H1 (cell line): ENCODE measurements around the gene ASB16. TPM values are rescaled to one million over a fixed set of nuclear protein-coding genes. Genes with fewer than 3 reads are reported as not detected.

ENCODE experiments used
- CTCF ChIA-PET: fragments of 300-600 bp; sonication (Branson Sonifier 250); formaldehyde crosslinking; loops from one replicate; lab custom pipeline; 2021; ENCODE audit not compliant: partially characterized antibody; lab: Charles Lee
- POLR2A ChIA-PET: fragments of 300-600 bp; sonication (Branson Sonifier 250); formaldehyde crosslinking; loops from one replicate; lab custom pipeline; 2021; ENCODE audit warnings: inconsistent platforms; ENCODE audit not compliant: partially characterized antibody; lab: Charles Lee
- DNase-seq, 2 experiments: peaks; one replicate each; pipeline versions ENCODE4 v3.0.0 to v3.0.0-alpha.2; 2010 to 2022; ENCODE audit warnings: low spot score in 2 of 2, low read depth in 1 of 2, mixed read lengths in 1 of 2
- FAIRE-seq: peaks from 2 replicates; lab custom pipeline; 2011; peaks lifted over from hg19 to GRCh38; lab: Jason Lieb, UNC
- H2AFZ ChIP-seq: 2 replicates; pipeline ENCODE4 v1.8.1; 2012; ENCODE audit warnings: low read length, inconsistent platforms
- H2AK5ac ChIP-seq: 2 replicates; pipeline ENCODE4 v1.6.1; 2013; ENCODE audit warnings: low read depth, low read length
- H2BK120ac ChIP-seq: replicated peaks from 2 replicates; pipeline ENCODE3; 2013; ENCODE audit warnings: low read depth, low read length, inconsistent platforms
- H2BK12ac ChIP-seq: 2 replicates; pipeline ENCODE4 v1.6.1; 2013; ENCODE audit warnings: low read depth, low read length
- H2BK15ac ChIP-seq: 2 replicates; pipeline ENCODE4 v1.6.1; 2013; ENCODE audit warnings: low read length
- H2BK20ac ChIP-seq: 2 replicates; pipeline ENCODE4 v1.6.1; 2013; ENCODE audit warnings: low read length
- H2BK5ac ChIP-seq: 2 replicates; pipeline ENCODE4 v1.6.1; 2013; ENCODE audit warnings: low read depth, low read length
- H3K14ac ChIP-seq: 2 replicates; pipeline ENCODE4 v1.6.1; 2013; ENCODE audit warnings: inconsistent platforms; ENCODE audit not compliant: insufficient read length
- H3K18ac ChIP-seq: 2 replicates; pipeline ENCODE4 v1.6.1; 2013; ENCODE audit warnings: low read length; ENCODE audit errors: extremely low read depth
- H3K23ac ChIP-seq: 2 replicates; pipeline ENCODE4 v1.6.1; 2013; ENCODE audit warnings: inconsistent platforms; ENCODE audit not compliant: insufficient read length
- H3K23me2 ChIP-seq: 2 replicates; pipeline ENCODE4 v1.6.1; 2013; ENCODE audit warnings: low read depth, low read length
- H3K27ac ChIP-seq: 2 replicates; pipeline ENCODE4 v1.6.1; 2011; ENCODE audit warnings: low read depth, low read length, inconsistent platforms
- H3K27me3 ChIP-seq, 4 experiments: replicated peaks in 1 of 4; 1 replicate in 1 of 4; 2 replicates in 3 of 4; pipeline versions ENCODE4 v1.6.1 to v1.8.1; 2011 to 2013; ENCODE audit warnings: low read length in 3 of 4, mild to moderate bottlenecking in 3 of 4, inconsistent platforms in 2 of 4, mixed read lengths in 2 of 4, moderate library complexity in 1 of 4; ENCODE audit not compliant: control insufficient read depth in 3 of 4, insufficient read depth in 3 of 4; ENCODE audit errors: extremely low read depth in 1 of 4
- H3K36me3 ChIP-seq, 4 experiments: 2 replicates each; pipeline versions ENCODE4 v1.6.1 to v1.8.1; 2011 to 2013; ENCODE audit warnings: mild to moderate bottlenecking in 4 of 4, low read length in 3 of 4, moderate library complexity in 2 of 4, control low read depth in 1 of 4, inconsistent platforms in 1 of 4; ENCODE audit not compliant: insufficient read depth in 4 of 4, control insufficient read depth in 2 of 4
- H3K4ac ChIP-seq: replicated peaks from 2 replicates; pipeline ENCODE3; 2013; ENCODE audit warnings: low read length, low read depth, mixed read lengths, inconsistent platforms; ENCODE audit not compliant: insufficient read length
- H3K4me1 ChIP-seq, 4 experiments: replicated peaks in 1 of 4; 1 replicate in 1 of 4; 2 replicates in 3 of 4; pipeline versions ENCODE4 v1.6.1 to v1.8.1; 2011 to 2013; ENCODE audit warnings: low read length in 3 of 4, inconsistent platforms in 2 of 4, mixed read lengths in 1 of 4; ENCODE audit not compliant: insufficient read depth in 4 of 4, control insufficient read depth in 3 of 4
- H3K4me2 ChIP-seq, 2 experiments: 2 replicates each; pipeline versions ENCODE4 v1.6.1 to v1.8.1; 2011 to 2013; ENCODE audit warnings: low read depth in 2 of 2, low read length in 2 of 2, control low read depth in 1 of 2, inconsistent platforms in 1 of 2, mild to moderate bottlenecking in 1 of 2; ENCODE audit not compliant: insufficient read depth in 1 of 2
- H3K4me3 ChIP-seq, 4 experiments: fragments of 200-600, 300-600 bp in 1 of 4; sonication (generic), shearing (Covaris generic), sonication (Bioruptor Twin) in 1 of 4; 2 replicates each; pipeline versions ENCODE4 v1.5.1 to v1.8.1; 2011 to 2016; ENCODE audit warnings: low read length in 4 of 4, low read depth in 3 of 4, control low read depth in 2 of 4, inconsistent platforms in 2 of 4, mild to moderate bottlenecking in 2 of 4, mixed read lengths in 1 of 4, moderate library complexity in 1 of 4; ENCODE audit not compliant: insufficient read depth in 2 of 4; ENCODE audit errors: extremely low read depth in 1 of 4
- H3K56ac ChIP-seq: replicated peaks from 2 replicates; pipeline ENCODE3; 2013; ENCODE audit warnings: low read depth, mild to moderate bottlenecking, mixed read lengths, low read length, inconsistent platforms; ENCODE audit not compliant: insufficient read length
- H3K79me1 ChIP-seq: 2 replicates; pipeline ENCODE4 v1.6.1; 2013; ENCODE audit warnings: low read depth, low read length, control low read depth
- H3K79me2 ChIP-seq, 2 experiments: 2 replicates each; pipeline versions ENCODE4 v1.6.1 to v1.8.1; 2012 to 2013; ENCODE audit warnings: low read length in 2 of 2, mild to moderate bottlenecking in 2 of 2, inconsistent platforms in 1 of 2; ENCODE audit not compliant: insufficient read depth in 2 of 2, control insufficient read depth in 1 of 2
- H3K9ac ChIP-seq, 4 experiments: replicated peaks in 1 of 4; 1 replicate in 1 of 4; 2 replicates in 3 of 4; pipeline versions ENCODE4 v1.6.1 to v1.8.1; 2011 to 2013; ENCODE audit warnings: low read depth in 3 of 4, low read length in 3 of 4, control low read depth in 2 of 4, mild to moderate bottlenecking in 2 of 4, moderate library complexity in 2 of 4, inconsistent platforms in 1 of 4; ENCODE audit errors: extremely low read depth in 1 of 4
- H3K9me3 ChIP-seq, 2 experiments: 2 replicates each; pipeline versions ENCODE4 v1.6.1 to v1.8.1; 2012 to 2013; ENCODE audit warnings: mild to moderate bottlenecking in 2 of 2, moderate library complexity in 2 of 2, control low read depth in 1 of 2, inconsistent platforms in 1 of 2, low read depth in 1 of 2, low read length in 1 of 2, mixed read lengths in 1 of 2; ENCODE audit not compliant: insufficient read depth in 2 of 2
- H4K20me1 ChIP-seq, 2 experiments: replicated peaks in 1 of 2; 2 replicates each; pipeline versions ENCODE3 to v1.8.1; 2011 to 2013; ENCODE audit warnings: inconsistent platforms in 2 of 2, low read length in 2 of 2, mild to moderate bottlenecking in 1 of 2; ENCODE audit not compliant: insufficient read depth in 2 of 2, control insufficient read depth in 1 of 2
- H4K5ac ChIP-seq: 2 replicates; pipeline ENCODE4 v1.6.1; 2013; ENCODE audit warnings: low read length, low read depth, mixed read lengths, inconsistent platforms; ENCODE audit not compliant: insufficient read length
- H4K8ac ChIP-seq: 2 replicates; pipeline ENCODE4 v1.8.0; 2013; ENCODE audit warnings: mild to moderate bottlenecking, moderate library complexity, low read length, inconsistent platforms; ENCODE audit not compliant: insufficient read depth; ENCODE audit errors: extremely low read depth
- H4K91ac ChIP-seq: replicated peaks from 2 replicates; pipeline ENCODE3; 2013; ENCODE audit warnings: low read length, mixed read lengths, inconsistent platforms; ENCODE audit not compliant: insufficient read length
- RAD21 ChIP-seq, 2 experiments: IDR thresholded peaks in 1 of 2; conservative IDR thresholded peaks in 1 of 2; 2 replicates each; pipeline ENCODE4 v1.6.1; 2011; ENCODE audit warnings: low read depth in 2 of 2, low read length in 2 of 2, improper control_type of control experiment in 1 of 2, inconsistent platforms in 1 of 2, mild to moderate bottlenecking in 1 of 2, moderate library complexity in 1 of 2
- RXRA ChIP-seq: IDR thresholded peaks from 2 replicates; pipeline ENCODE4 v1.6.1; 2011; ENCODE audit warnings: low read depth, mild to moderate bottlenecking, low read length, moderate library complexity; ENCODE audit not compliant: insufficient read depth
- SP2 ChIP-seq: IDR thresholded peaks from 2 replicates; pipeline ENCODE4 v1.6.1; 2012; ENCODE audit warnings: mild to moderate bottlenecking, low read length, inconsistent platforms
- WGBS, 2 experiments: shearing (Covaris generic) in 1 of 2; methylation state at CpG; one replicate each; pipeline versions ENCODE4 v1.1.6 to v1.1.7; 2013 to 2015; ENCODE audit warnings: low lambda C conversion rate in 2 of 2, mixed read lengths in 2 of 2, inconsistent platforms in 1 of 2, low coverage in 1 of 2, missing lambda C conversion rate in 1 of 2; ENCODE audit not compliant: insufficient replicate concordance in 2 of 2, insufficient coverage in 1 of 2, insufficient read length in 1 of 2; ENCODE audit errors: extremely low coverage in 1 of 2, missing lambda C conversion rate in 1 of 2; 5-methylcytosine and 5-hydroxymethylcytosine counted together
- polyA plus RNA-seq, 7 experiments: library from polyadenylated mRNA; depleted of rRNA in 3 of 7; stranded (reverse) in 5 of 7; unstranded in 2 of 7; fragments of >200 nt in 5 of 7; fragments of 200-250 nt in 2 of 7; gene quantifications; 1 replicate in 5 of 7; 2 replicates in 1 of 7; 4 replicates in 1 of 7; pipeline versions ENCODE4 v1.2.1 to v1.2.3, GENCODE V29; 2011 to 2013; ENCODE audit warnings: missing spikeins in 2 of 7, mixed read lengths in 2 of 7
- total RNA-seq: library from RNA; stranded (reverse); fragmentation: NEBNext Ultra II Directional; extraction: Animal tissue kit (Norgen Biotek cat#: 25700); gene quantifications from 2 replicates; pipeline ENCODE4 v1.2.1, GENCODE V29; 2021
- TF ChIP-seq, protein P1 (sequence below), 3 experiments: IDR thresholded peaks; 1 replicate in 2 of 3; 2 replicates in 1 of 3; pipeline versions ENCODE4 v1.5.1 to v1.6.1; 2011; ENCODE audit warnings: low read length in 3 of 3, mild to moderate bottlenecking in 3 of 3, inconsistent platforms in 2 of 3, low read depth in 1 of 3, moderate library complexity in 1 of 3; ENCODE audit not compliant: insufficient read depth in 1 of 3; ENCODE audit errors: control extremely low read depth in 1 of 3

Gene ASB16
- total and polyA plus RNA-seq, 2 of the 8 experiments (the other 6 are each of a cell fraction or from before 2014, with no cell fraction given), result 0.05 TPM; not detected in 1

DNA sequence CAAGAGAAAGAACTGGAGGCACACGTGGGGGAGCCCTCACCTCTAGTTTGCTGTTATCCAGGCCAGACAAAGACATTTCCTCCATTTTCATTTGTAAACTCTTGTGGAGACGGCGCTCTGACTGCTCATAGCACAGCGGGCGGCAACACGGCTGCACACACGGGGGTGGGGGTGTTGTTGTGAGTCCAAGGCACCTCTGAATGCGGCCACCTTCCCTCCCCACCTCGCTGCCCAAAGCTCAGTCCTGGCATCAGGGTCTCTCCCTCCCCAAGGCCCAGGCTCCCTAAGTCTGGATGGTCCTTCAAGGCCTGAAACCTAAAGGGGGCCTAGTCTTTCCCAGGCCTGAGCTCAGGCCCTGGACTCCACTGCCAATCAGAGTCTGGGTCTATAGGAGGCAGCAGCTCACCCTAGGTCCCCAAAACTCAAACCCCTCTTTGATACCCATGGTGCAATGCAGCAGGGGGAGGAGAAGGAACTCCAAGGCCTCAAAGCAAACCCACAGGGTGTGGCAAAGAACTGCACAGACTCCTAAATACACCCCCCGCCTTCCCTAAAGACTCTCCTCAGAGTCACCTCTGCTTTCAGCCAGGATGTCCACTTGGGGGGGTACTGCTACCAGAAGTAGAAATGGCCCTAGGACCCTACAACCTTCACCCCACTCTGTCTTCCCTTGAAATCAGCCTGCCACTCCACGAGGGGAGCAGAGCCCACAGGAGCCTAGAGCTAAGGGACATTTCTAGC, 27.6 kb downstream of the ASB16 start:
- 81% methylated on average over 11 of the region's 11 CpGs; no CpG with 5 or more reads in 1 of the 2 experiments for WGBS, 2 experiments
- Histone ChIP-seq H2AK5ac (no peak overlapping the region), H4K91ac (no peak overlapping the region), H2BK120ac (no peak overlapping the region), H2BK5ac (peak overlapping the region; percentile 60; the same call in 1 of the 2 replicates), H2BK15ac (no peak overlapping the region), H2BK20ac (no peak overlapping the region), H4K5ac (no peak overlapping the region), H3K36me3 (peaks cover 19 to 37% (median 27%) of the 10 kb centered on the region in 4 experiments)
- TF ChIP-seq RAD21 (IDR thresholded peaks at IDR 0.05 in 1 of 2, conservative IDR thresholded peaks at IDR 0.05 in 1 of 2; ENCODE audit: low read depth in 2 of 2, low read length in 2 of 2) (peak in 1 of 2 experiments; percentile 26; a peak in 1 of 4 replicates), SP2 (no peak), RXRA (no peak)
- TF ChIP-seq, protein P1, sequence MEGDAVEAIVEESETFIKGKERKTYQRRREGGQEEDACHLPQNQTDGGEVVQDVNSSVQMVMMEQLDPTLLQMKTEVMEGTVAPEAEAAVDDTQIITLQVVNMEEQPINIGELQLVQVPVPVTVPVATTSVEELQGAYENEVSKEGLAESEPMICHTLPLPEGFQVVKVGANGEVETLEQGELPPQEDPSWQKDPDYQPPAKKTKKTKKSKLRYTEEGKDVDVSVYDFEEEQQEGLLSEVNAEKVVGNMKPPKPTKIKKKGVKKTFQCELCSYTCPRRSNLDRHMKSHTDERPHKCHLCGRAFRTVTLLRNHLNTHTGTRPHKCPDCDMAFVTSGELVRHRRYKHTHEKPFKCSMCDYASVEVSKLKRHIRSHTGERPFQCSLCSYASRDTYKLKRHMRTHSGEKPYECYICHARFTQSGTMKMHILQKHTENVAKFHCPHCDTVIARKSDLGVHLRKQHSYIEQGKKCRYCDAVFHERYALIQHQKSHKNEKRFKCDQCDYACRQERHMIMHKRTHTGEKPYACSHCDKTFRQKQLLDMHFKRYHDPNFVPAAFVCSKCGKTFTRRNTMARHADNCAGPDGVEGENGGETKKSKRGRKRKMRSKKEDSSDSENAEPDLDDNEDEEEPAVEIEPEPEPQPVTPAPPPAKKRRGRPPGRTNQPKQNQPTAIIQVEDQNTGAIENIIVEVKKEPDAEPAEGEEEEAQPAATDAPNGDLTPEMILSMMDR (IDR thresholded peaks at IDR 0.05; ENCODE audit: control extremely low read depth in 1 of 3, insufficient read depth in 1 of 3, low read depth in 1 of 3, low read length in 3 of 3), result peak; percentile 3 to 25 (median 18); a peak in 2 of 4 replicates
- TF ChIP-seq, all 59 proteins: peak for 2
- H3K9ac ChIP-seq, result peak overlapping the region; percentile 74 to 80 (median 77)
- H3K4me2 ChIP-seq, result peak overlapping the region; percentile 86 to 97
- no peak overlapping the region for H3K4ac ChIP-seq
- no peak overlapping the region for H3K14ac ChIP-seq
- peaks cover 0 to 19% (median 7%) of the 10 kb centered on the region in 4 experiments; a peak in 6 of 7 replicates for H3K4me1 ChIP-seq
- DNase-seq, result no peak
- peaks cover 0 to 13% of the 10 kb centered on the region in 2 experiments for H4K20me1 ChIP-seq
- no peak overlapping the region for H3K23ac ChIP-seq
- no peak overlapping the region; the same call in 1 of the 2 replicates for H3K18ac ChIP-seq
- no peaks in the 10 kb centered on the region for H3K9me3 ChIP-seq
- POLR2A ChIA-PET, result interaction anchor here (0.6 to 8.5 kb wide), 18 partner anchors 9 to 1200 kb away, joined by 3 to 78 read pairs (median 4); partner anchors contain the start of genes GRN, RPL27, TMUB2 and UBTF
- peaks cover 0 to 24% of the 10 kb centered on the region in 2 experiments; a peak in 3 of 4 replicates for H3K79me2 ChIP-seq
- H4K8ac ChIP-seq, result no peak overlapping the region; the same call in 1 of the 2 replicates
- no peak overlapping the region for H2AFZ ChIP-seq
- peaks cover 10% of the 10 kb centered on the region for H3K23me2 ChIP-seq
- H3K27ac ChIP-seq, result peak overlapping the region; percentile 64
- CTCF ChIA-PET, result interaction anchor here (0.6 to 2.7 kb wide), 13 partner anchors 8 to 1929 kb away, joined by 3 to 15 read pairs (median 4); partner anchors contain the start of genes GRN, HDAC5 and TMUB2
- H2BK12ac ChIP-seq, result no peak overlapping the region
- H3K4me3 ChIP-seq, result peak overlapping the region; percentile 77 to 98 (median 82)
- H3K56ac ChIP-seq, result no peak overlapping the region
- H3K79me1 ChIP-seq, result no peaks in the 10 kb centered on the region; the same call in 1 of the 2 replicates
- H3K27me3 ChIP-seq, result no peaks in the 10 kb centered on the region
- no peak for FAIRE-seq
